GM19452 (cell line): ENCODE data around the gene TCERG1.

Experiments
- ATAC-seq: cut with Tn5 transposase; IDR thresholded peaks from one replicate; pipeline ENCODE4 v1.9.1; 2021; ENCODE audit not compliant: unreplicated experiment

Gene TCERG1

GRCh38 chr5:146446861-146447733 lies at the start of gene TCERG1:
TSS of gene TCERG1 (plus strand) at chr5:146447333. CDS start at chr5:146447350, 17 bp downstream.
- peak; percentile 97 for ATAC-seq

- ATAC-seq: no peak
Observed at GRCh38 chr5:146398826-146399225, 48.3 kb upstream of the TCERG1 start.

GRCh38 chr5:146399481-146399880 lies 47.7 kb upstream of the TCERG1 start:
- ATAC-seq: no peak

GRCh38 chr5:146400201-146400600 lies 46.9 kb upstream of the TCERG1 start:
- ATAC-seq: no peak

DNA sequence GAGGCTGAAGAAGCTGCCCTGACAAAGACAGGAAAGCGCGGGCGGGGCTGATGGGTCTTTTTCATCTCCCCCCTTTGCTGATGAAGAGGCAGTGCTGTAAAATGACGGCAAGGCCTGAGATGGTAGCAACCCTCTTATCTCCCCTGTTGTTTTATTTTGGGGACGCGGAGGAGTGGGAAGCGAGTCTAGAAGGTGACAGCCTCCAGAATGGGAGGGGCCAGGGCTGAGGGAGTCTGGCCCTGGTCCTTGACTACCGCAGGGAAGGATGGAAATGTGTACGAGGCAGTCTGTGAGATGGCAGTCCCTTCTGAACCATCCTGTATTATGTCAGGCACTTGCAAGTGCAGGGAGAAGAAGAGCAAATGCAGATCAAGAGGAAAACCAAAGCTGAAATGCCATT lies 46.1 kb upstream of the TCERG1 start:
- ATAC-seq: no peak

GRCh38 chr5:146402949-146403348 lies 44.2 kb upstream of the TCERG1 start:
- no peak for ATAC-seq

- ATAC-seq: no peak
Observed at GRCh38 chr5:146409054-146409671, 38.0 kb upstream of the TCERG1 start.

- no peak for ATAC-seq
Observed at GRCh38 chr5:146410272-146410671, 36.9 kb upstream of the TCERG1 start.

DNA sequence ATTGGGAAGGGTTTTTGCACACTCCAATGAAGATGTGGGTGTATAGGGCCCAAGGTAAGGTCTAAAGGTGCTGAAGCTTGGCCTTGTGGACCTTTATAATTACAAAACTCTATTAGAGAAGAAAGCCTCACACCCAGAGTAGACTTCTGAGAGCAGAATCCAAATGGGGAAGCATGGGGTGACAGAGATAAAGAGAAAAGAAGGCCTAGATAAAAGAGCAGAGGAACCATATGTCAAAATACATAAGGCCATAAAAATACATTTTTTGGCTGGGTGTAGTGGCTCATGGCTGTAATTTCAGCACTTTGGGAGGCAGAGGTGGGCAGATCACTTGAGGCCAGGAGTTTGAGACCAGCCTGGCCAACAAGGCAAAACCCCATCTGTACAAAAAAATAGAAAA lies 27.4 kb upstream of the TCERG1 start:
- no peak for ATAC-seq

GRCh38 chr5:146425023-146425422 lies 22.1 kb upstream of the TCERG1 start:
- ATAC-seq: no peak

GRCh38 chr5:146426305-146426704 lies 20.8 kb upstream of the TCERG1 start:
- ATAC-seq: no peak

GRCh38 chr5:146426853-146427618 lies 20.1 kb upstream of the TCERG1 start:
- peak; percentile 59 for ATAC-seq

GRCh38 chr5:146427619-146427997 lies 19.5 kb upstream of the TCERG1 start:
- ATAC-seq: no peak

DNA sequence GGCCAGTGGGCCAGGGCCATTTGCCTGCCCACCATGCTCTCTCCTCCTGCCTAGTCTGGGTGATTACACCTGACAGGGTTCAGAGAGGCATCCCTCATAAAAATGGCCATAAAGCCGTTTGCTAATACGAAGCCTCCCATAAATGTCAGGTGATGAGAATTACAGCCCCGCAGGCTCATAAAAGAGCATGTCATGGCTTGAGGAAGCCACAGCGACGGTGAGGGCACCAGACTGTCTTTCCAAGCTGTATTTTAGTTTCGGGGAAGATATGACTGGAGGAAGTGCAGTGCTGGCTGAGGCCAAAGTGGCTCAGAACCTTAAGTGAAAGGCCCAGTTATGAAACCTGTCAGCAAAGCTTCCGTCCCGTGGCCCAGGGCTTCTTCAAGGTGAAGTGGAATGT lies 18.5 kb upstream of the TCERG1 start:
- no peak for ATAC-seq

- no peak for ATAC-seq
Observed at GRCh38 chr5:146440353-146440752, 6.8 kb upstream of the TCERG1 start.

GRCh38 chr5:146440870-146441495 lies 6.2 kb upstream of the TCERG1 start:
- ATAC-seq: no peak

DNA sequence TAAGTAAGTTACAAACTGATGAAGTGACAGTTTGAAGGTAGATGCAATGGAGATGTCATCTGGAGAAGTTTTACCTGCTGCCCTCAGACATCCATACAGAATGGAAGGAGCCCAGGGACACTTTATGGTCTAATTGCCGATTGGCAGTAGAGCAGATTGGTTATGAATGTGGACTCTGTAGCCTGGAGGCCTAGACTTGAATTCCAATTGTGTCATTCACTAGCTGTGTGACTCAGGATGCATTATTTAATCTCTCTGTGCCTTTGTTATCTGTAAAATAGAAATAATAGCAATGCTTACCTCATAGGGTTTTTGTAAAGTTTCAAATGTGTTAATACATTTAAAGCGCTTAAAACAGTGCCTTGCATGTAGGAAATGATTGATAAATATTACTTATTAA lies 5.2 kb upstream of the TCERG1 start:
- no peak for ATAC-seq

DNA sequence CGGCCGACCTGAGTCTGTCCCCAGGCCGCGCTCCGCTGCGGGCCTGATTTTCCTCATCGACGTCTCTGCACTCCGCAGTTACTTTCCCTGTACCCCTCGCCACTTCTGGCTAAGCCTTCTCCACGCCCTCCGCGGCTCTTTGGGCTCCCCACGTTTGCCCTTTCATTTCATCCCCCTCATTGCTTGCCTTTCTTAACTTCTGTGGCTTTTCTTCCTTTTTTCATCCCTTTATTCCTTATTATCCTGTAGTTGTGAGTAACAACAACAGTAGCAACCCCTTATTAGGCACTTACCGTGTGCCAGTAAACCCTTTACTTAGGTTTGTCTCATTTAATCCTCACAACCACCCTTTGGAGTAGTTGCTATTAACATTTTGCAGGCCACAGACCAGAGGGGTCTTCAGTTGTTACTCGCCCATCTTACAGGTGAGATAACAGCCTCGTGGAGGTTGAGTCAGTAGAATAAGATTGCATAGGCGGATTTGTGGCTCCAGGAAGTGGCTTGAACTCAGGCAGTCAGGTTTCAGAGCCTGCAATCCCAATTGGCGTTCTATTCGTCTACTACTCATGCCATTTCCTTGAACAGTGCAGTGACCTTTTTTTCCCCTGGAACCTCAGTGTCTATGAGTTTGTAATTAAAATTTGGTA lies 724 bp downstream of the TCERG1 start:
- peak; percentile 25 for ATAC-seq

DNA sequence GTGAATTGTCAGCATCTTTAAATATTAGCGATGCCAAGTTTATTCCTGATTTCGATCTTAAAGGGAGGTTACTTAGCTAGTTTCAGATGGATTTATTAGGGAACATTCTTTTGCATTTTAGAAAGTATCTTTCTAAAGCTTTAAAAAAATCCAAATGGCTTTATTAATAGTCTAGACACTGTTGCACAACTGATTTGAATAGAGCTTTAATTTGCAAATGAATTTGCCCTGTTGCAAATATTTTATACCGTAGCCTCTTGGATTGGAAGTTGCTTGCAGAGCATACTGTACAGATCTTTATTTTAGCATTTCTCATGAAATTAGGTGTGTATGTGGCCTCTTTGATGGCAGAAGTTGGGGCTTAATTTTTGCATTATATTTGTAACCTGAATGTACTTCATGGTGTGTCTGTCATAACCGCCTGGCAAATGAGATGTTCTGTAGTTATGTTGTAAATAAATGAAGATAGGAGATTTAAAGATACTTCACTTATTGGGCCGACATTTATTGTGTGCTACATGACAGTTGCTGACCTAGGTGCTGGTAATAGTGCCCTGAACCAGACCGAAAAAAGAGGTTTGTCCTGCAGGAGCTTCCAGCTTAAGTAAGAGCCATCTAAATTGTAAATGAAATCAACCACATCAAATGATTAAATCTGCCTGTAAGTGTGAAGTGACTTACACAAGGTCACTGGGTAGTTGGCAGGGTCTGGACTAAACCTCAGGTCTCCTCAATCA lies 1.8 kb downstream of the TCERG1 start:
- no peak for ATAC-seq

- ATAC-seq: no peak
Observed at GRCh38 chr5:146450002-146450401, 2.9 kb downstream of the TCERG1 start.
